GM12878 (cell line): ENCODE data around the gene TSHR. TPM values are rescaled to one million over a fixed set of nuclear protein-coding genes. Genes with fewer than 3 reads are reported as not detected.

Experiments used
- ATAC-seq: fragments of 200-7000 bp; cut with Tn5 transposase; 3 replicates; pipeline ENCODE4 v1.9.1; 2020; ENCODE audit warnings: mild to moderate bottlenecking, moderate library complexity
- BruUV-seq: library from RNA; stranded (reverse); fragments of 400-500 nt; replicated peaks from 2 replicates; lab custom pipeline; 2021; lab: Mats Ljungman, UMichigan
- CTCF ChIA-PET: fragments of 300-600 bp; sonication (Branson Sonifier 250); formaldehyde crosslinking; extraction: SDS; loops from one replicate; lab custom pipeline; 2021; ENCODE audit warnings: inconsistent platforms; lab: Yijun Ruan, JAX
- POLR2A ChIA-PET: fragments of 350-600 bp; formaldehyde crosslinking; extraction: SDS; loops from one replicate; lab custom pipeline; 2021; ENCODE audit warnings: inconsistent platforms; lab: Charles Lee
- RAD21 ChIA-PET: fragments of 300-600 bp; sonication (Branson Sonifier 250); formaldehyde crosslinking; loops from one replicate; lab custom pipeline; 2023; ENCODE audit warnings: antibody characterized with exemption; ENCODE audit not compliant: unreplicated experiment; lab: Charles Lee
- SMC1A ChIA-PET: fragments of 300-600 bp; sonication (Branson Sonifier 250); formaldehyde crosslinking; loops from one replicate; lab custom pipeline; 2023; ENCODE audit not compliant: unreplicated experiment, uncharacterized antibody; lab: Charles Lee
- DNase-seq: peaks from one replicate; pipeline ENCODE4 v3.0.0-alpha.2; 2011; ENCODE audit warnings: low read depth, low spot score
- FAIRE-seq: peaks from 3 replicates; lab custom pipeline; 2011; peaks lifted over from hg19 to GRCh38; lab: Jason Lieb, UNC
- H2AFZ ChIP-seq: 2 replicates; pipeline ENCODE4 v1.6.0; 2011; ENCODE audit warnings: low read depth, low read length, control low read depth; ENCODE audit not compliant: control insufficient read depth
- H3K27ac ChIP-seq: 2 replicates; pipeline ENCODE4 v1.5.1; 2011; ENCODE audit warnings: control low read depth; ENCODE audit not compliant: control insufficient read depth, insufficient read depth
- H3K27me3 ChIP-seq, 2 experiments: replicated peaks in 1 of 2; 2 replicates each; pipeline versions ENCODE4 v1.6.0 to v1.6.1; 2011; ENCODE audit warnings: low read length in 1 of 2; ENCODE audit not compliant: control insufficient read depth in 2 of 2, insufficient read depth in 2 of 2
- H3K36me3 ChIP-seq, 2 experiments: 2 replicates each; pipeline ENCODE4 v1.5.1; 2011; ENCODE audit warnings: low read length in 1 of 2; ENCODE audit not compliant: control insufficient read depth in 2 of 2, insufficient read depth in 2 of 2
- H3K4me1 ChIP-seq: 2 replicates; pipeline ENCODE4 v1.6.1; 2011; ENCODE audit warnings: mild to moderate bottlenecking, low read length, moderate library complexity, mixed read lengths; ENCODE audit not compliant: control insufficient read depth, insufficient read depth
- H3K4me2 ChIP-seq: 2 replicates; pipeline ENCODE4 v1.6.0; 2011; ENCODE audit warnings: control low read depth; ENCODE audit not compliant: control insufficient read depth, insufficient read depth
- H3K4me3 ChIP-seq: fragments of 200-600 bp; sonication (generic); 2 replicates; pipeline ENCODE4 v1.5.1; 2016
- H3K79me2 ChIP-seq: 2 replicates; pipeline ENCODE4 v1.6.0; 2011; ENCODE audit warnings: low read length; ENCODE audit not compliant: control insufficient read depth, insufficient read depth
- H3K9ac ChIP-seq: 2 replicates; pipeline ENCODE4 v1.8.0; 2011; ENCODE audit warnings: low read length, control low read depth, mixed read lengths; ENCODE audit not compliant: control insufficient read depth, insufficient read depth
- H3K9me3 ChIP-seq: replicated peaks from 3 replicates; pipeline ENCODE4 v1.5.1; 2011; ENCODE audit warnings: mild to moderate bottlenecking, low read length; ENCODE audit not compliant: control insufficient read depth, insufficient read depth
- H4K20me1 ChIP-seq: 2 replicates; pipeline ENCODE4 v1.6.0; 2011; ENCODE audit not compliant: control insufficient read depth, insufficient read depth
- ATF7 ChIP-seq: fragments of 450-650 bp; IDR thresholded peaks from 2 replicates; pipeline ENCODE4 v1.6.1; 2016; ENCODE audit warnings: low read depth, mild to moderate bottlenecking
- HDAC6 ChIP-seq: fragments of 200-600 bp; sonication (generic); IDR thresholded peaks from one replicate; pipeline ENCODE4 v1.8.0; 2017; ENCODE audit warnings: antibody characterized with exemption; ENCODE audit not compliant: unreplicated experiment
- MEF2B ChIP-seq: fragments of 450-650 bp; IDR thresholded peaks from 2 replicates; pipeline ENCODE4 v1.6.1; 2018; ENCODE audit warnings: mild to moderate bottlenecking, moderate library complexity; ENCODE audit not compliant: partially characterized antibody, poor library complexity, severe bottlenecking
- MTA2 ChIP-seq: fragments of 450-650 bp; IDR thresholded peaks from 2 replicates; pipeline ENCODE4 v1.6.1; 2016; ENCODE audit warnings: low read depth, mild to moderate bottlenecking, moderate library complexity
- POLR2AphosphoS2 ChIP-seq: IDR thresholded peaks from 2 replicates; pipeline ENCODE4 v1.6.1; 2011; ENCODE audit warnings: low read depth, mild to moderate bottlenecking, low read length, improper control_type of control experiment, moderate library complexity
- RUNX3 ChIP-seq: IDR thresholded peaks from 2 replicates; pipeline ENCODE4 v1.6.1; 2012; ENCODE audit warnings: low read length, inconsistent platforms
- SUPT20H ChIP-seq: IDR thresholded peaks from 2 replicates; pipeline ENCODE4 v1.6.1; 2011; ENCODE audit warnings: low read depth, mild to moderate bottlenecking, low read length, moderate library complexity, borderline replicate concordance; ENCODE audit not compliant: control insufficient read depth
- TAF1 ChIP-seq: IDR thresholded peaks from 2 replicates; pipeline ENCODE4 v1.6.1; 2011; ENCODE audit warnings: mild to moderate bottlenecking, low read depth, low read length, borderline replicate concordance
- WGBS: methylation state at CpG from one replicate; pipeline ENCODE4 v1.1.6; 2016; ENCODE audit warnings: low lambda C conversion rate; ENCODE audit not compliant: insufficient replicate concordance, insufficient coverage; ENCODE audit errors: missing lambda C conversion rate; 5-methylcytosine and 5-hydroxymethylcytosine counted together
- in situ Hi-C: fragments of 300-500 bp; cut with MboI; formaldehyde crosslinking; loops from 9 replicates; pipeline ENCODE4 v1.14.3; 2018; ENCODE audit warnings: mixed read lengths
- intact Hi-C: fragments of 100-400 bp; cut with micrococcal nuclease; formaldehyde crosslinking; loops from one replicate; pipeline ENCODE4 v1.14.2; 2022; ENCODE audit not compliant: unreplicated experiment
- polyA plus RNA-seq, 11 experiments: library from polyadenylated mRNA; depleted of rRNA in 4 of 11; unstranded in 6 of 11; stranded (reverse) in 5 of 11; fragments of >200 nt; fragmentation: Nextera tagmentation in 4 of 11; fragmentation: Illumina TruSeq in 1 of 11; extraction: Ambion mirVana in 4 of 11; extraction: Trizol in 1 of 11; gene quantifications; 1 replicate in 1 of 11; 2 replicates in 10 of 11; pipeline versions ENCODE4 v1.2.1 to v1.2.3, GENCODE V29; 2011 to 2016; ENCODE audit warnings: inconsistent platforms in 2 of 11, missing spikeins in 2 of 11, low read depth in 1 of 11
- total RNA-seq, 4 experiments: library from RNA; depleted of rRNA in 3 of 4; stranded (reverse); fragments of >200 nt in 3 of 4; fragmentation: Illumina TruSeq in 1 of 4; extraction: Trizol in 1 of 4; gene quantifications; 2 replicates each; pipeline versions ENCODE4 v1.2.1 to v1.2.3, GENCODE V29; 2013 to 2021

Gene TSHR
- total and polyA plus RNA-seq, 10 of the 15 experiments (the other 5 are each of a cell fraction or from before 2014, with no cell fraction given): 0.06 to 0.31 TPM; not detected in 8

GRCh38 chr14:81187832-81188522 is 232.6 kb downstream of the TSHR start:
- BruUV-seq: no TSS peak
- FAIRE-seq (peak; percentile 75), ATAC-seq (peak; percentile 82), DNase-seq (no peak)
- Histone ChIP-seq H3K4me1 (peaks cover 4% of the 10 kb centered on the region; the same call in 1 of the 2 replicates), H3K79me2 (no peaks in the 10 kb centered on the region)
- CTCF ChIA-PET: interaction anchor here (0.7 to 2.0 kb wide), 7 partner anchors 10 to 202 kb away, joined by 3 to 10 read pairs (median 3); no protein-coding TSS in a partner anchor
- RAD21 ChIA-PET: interaction anchor here (0.6 to 1.6 kb wide), 3 partner anchors 9 to 31 kb away, joined by 3 to 5 read pairs (median 3); no protein-coding TSS in a partner anchor
- intact Hi-C loops: no loop called here
- SMC1A ChIA-PET: interaction anchor here (0.5 to 2.3 kb wide), 13 partner anchors 8 to 201 kb away, joined by 3 to 10 read pairs (median 3); no protein-coding TSS in a partner anchor
- TF ChIP-seq MTA2 (peak; percentile 64; the same call in 1 of the 2 replicates), TAF1 (no peak), MEF2B (peak; percentile 14), RUNX3 (peak; percentile 54), HDAC6 (no peak), SUPT20H (no peak), POLR2AphosphoS2 (no peak), ATF7 (peak; percentile 34; the same call in 1 of the 2 replicates)
- TF ChIP-seq, all 136 proteins: peak for 4
- Histone ChIP-seq H3K27ac (no peak overlapping the region), H3K9me3 (no peaks in the 10 kb centered on the region), H3K4me3 (no peak overlapping the region), H3K27me3 (no peaks in the 10 kb centered on the region), H3K4me2 (no peak overlapping the region), H2AFZ (no peak overlapping the region), H3K9ac (no peak overlapping the region), H3K36me3 (peaks cover 0 to 29% of the 10 kb centered on the region in 2 experiments; a peak in 3 of 4 replicates), H4K20me1 (no peaks in the 10 kb centered on the region)
- in situ Hi-C loops: no loop called here
- 63% methylated on average over 5 of the region's 5 CpGs for WGBS
- POLR2A ChIA-PET: interaction anchor here (1.3 kb wide), 1 partner anchor 8 kb away, joined by 3 read pairs; no protein-coding TSS in a partner anchor
